Naive thymus-derived CD4-positive, alpha-beta T cell (primary cell): ENCODE data around the gene JAK1. TPM values are rescaled to one million over a fixed set of nuclear protein-coding genes. Genes with fewer than 3 reads are reported as not detected.

Experiments
- ATAC-seq: fragments of 150-1000 bp; cut with Tn5 transposase; 2 replicates; pipeline ENCODE4 v1.10.0; 2021; ENCODE audit warnings: mild to moderate bottlenecking, moderate library complexity
- CTCF ChIA-PET: fragments of 350-600 bp; sonication (Branson Sonifier 250); formaldehyde crosslinking; loops from one replicate; lab custom pipeline; 2021; ENCODE audit warnings: antibody characterized with exemption; lab: Charles Lee
- POLR2A ChIA-PET: fragments of 350-600 bp; sonication (Branson Sonifier 250); formaldehyde crosslinking; loops from one replicate; lab custom pipeline; 2021; ENCODE audit warnings: antibody characterized with exemption, inconsistent platforms; lab: Charles Lee
- DNase-seq, 9 donors: peaks; one replicate each; pipeline versions ENCODE4 v3.0.0 to v3.0.0-alpha.2; 2020 to 2022; ENCODE audit warnings: mixed read lengths in 1 of 9
- H3K27ac ChIP-seq: one replicate; pipeline ENCODE4 v1.7.0; 2013; ENCODE audit warnings: mild to moderate bottlenecking, low read depth, low read length, moderate library complexity
- H3K27me3 ChIP-seq, 2 donors: one replicate each; pipeline ENCODE4 v1.7.0; 2013; ENCODE audit warnings: low read length in 2 of 2, mild to moderate bottlenecking in 2 of 2, moderate library complexity in 2 of 2; ENCODE audit not compliant: control insufficient read depth in 2 of 2, insufficient read depth in 2 of 2
- H3K36me3 ChIP-seq, 3 experiments: 1 replicate in 2 of 3; 2 replicates in 1 of 3; pipeline ENCODE4 v1.7.0; 2013; ENCODE audit warnings: low read length in 3 of 3, mild to moderate bottlenecking in 3 of 3, moderate library complexity in 1 of 3; ENCODE audit not compliant: insufficient read depth in 3 of 3, control insufficient read depth in 2 of 3
- H3K4me1 ChIP-seq, 2 donors: one replicate each; pipeline ENCODE4 v1.7.0; 2013; ENCODE audit warnings: low read length in 2 of 2, mild to moderate bottlenecking in 2 of 2, moderate library complexity in 1 of 2; ENCODE audit not compliant: control insufficient read depth in 2 of 2, insufficient read depth in 2 of 2
- H3K4me3 ChIP-seq: 2 replicates; pipeline ENCODE4 v1.7.0; 2013; ENCODE audit warnings: mild to moderate bottlenecking, low read length
- H3K9me3 ChIP-seq, 3 experiments: 1 replicate in 2 of 3; 2 replicates in 1 of 3; pipeline ENCODE4 v1.7.0; 2013; ENCODE audit warnings: low read length in 3 of 3; ENCODE audit not compliant: control insufficient read depth in 2 of 3
- H3K27ac Mint-ChIP-seq, 9 donors: one replicate each; pipeline ENCODE4 v1.8.0; 2020 to 2022; ENCODE audit warnings: mixed read lengths in 9 of 9, mild to moderate bottlenecking in 8 of 9, moderate library complexity in 5 of 9, inconsistent platforms in 2 of 9
- H3K27me3 Mint-ChIP-seq, 5 donors: one replicate each; pipeline ENCODE4 v1.8.0; 2021 to 2022; ENCODE audit warnings: mixed read lengths in 5 of 5, mild to moderate bottlenecking in 1 of 5
- H3K36me3 Mint-ChIP-seq, 5 donors: one replicate each; pipeline ENCODE4 v1.8.0; 2020 to 2022; ENCODE audit warnings: mixed read lengths in 5 of 5, mild to moderate bottlenecking in 3 of 5, inconsistent platforms in 1 of 5
- H3K4me1 Mint-ChIP-seq, 7 donors: one replicate each; pipeline ENCODE4 v1.8.0; 2020 to 2022; ENCODE audit warnings: mixed read lengths in 7 of 7, mild to moderate bottlenecking in 3 of 7, inconsistent platforms in 1 of 7
- H3K4me3 Mint-ChIP-seq, 10 donors: one replicate each; pipeline ENCODE4 v1.8.0; 2020 to 2022; ENCODE audit warnings: mild to moderate bottlenecking in 10 of 10, mixed read lengths in 10 of 10, moderate library complexity in 6 of 10, inconsistent platforms in 2 of 10
- H3K9me3 Mint-ChIP-seq, 11 donors: one replicate each; pipeline ENCODE4 v1.8.0; 2020 to 2022; ENCODE audit warnings: mixed read lengths in 11 of 11, mild to moderate bottlenecking in 4 of 11, inconsistent platforms in 1 of 11, moderate library complexity in 1 of 11
- intact Hi-C, 2 donors: fragments of 100-400 bp; cut with micrococcal nuclease; formaldehyde crosslinking; loops; one replicate each; pipeline ENCODE4 v1.15.1; 2023
- polyA plus RNA-seq, 2 donors: library from polyadenylated mRNA; unstranded; fragments of 300-500 nt; fragmentation: Illumina TruSeq; gene quantifications; one replicate each; pipeline ENCODE4 v1.2.3, GENCODE V29; 2021
- total RNA-seq, 6 experiments: library from RNA in 5 of 6; stranded (reverse) in 5 of 6; gene quantifications; 1 replicate in 5 of 6; 2 replicates in 1 of 6; pipeline ENCODE4 v1.2.3 and lab custom pipeline; 2021 to 2026

The JAK1 gene
- total and polyA plus RNA-seq, 7 experiments from 2014 or later: 197 to 365 (median 265) TPM

GRCh38 chr1:64845831-64846425 lies 120.4 kb downstream of the JAK1 start:
- Histone ChIP-seq H3K4me1 (no peaks in the 10 kb centered on the region), H3K27me3 (no peaks in the 10 kb centered on the region), H3K4me3 (no peak overlapping the region), H3K36me3 (peaks cover 16 to 94% (median 36%) of the 10 kb centered on the region in 3 experiments), H3K9me3 (no peaks in the 10 kb centered on the region), H3K27ac (no peak overlapping the region)
- Mint-ChIP-seq H3K4me1 (peaks cover 0 to 4% (median 0%) of the 10 kb centered on the region in 7 donors), H3K4me3 (peak overlapping the region in 1 of 10 donors; percentile 28), H3K27ac (peak overlapping the region in 7 of 9 donors; percentile 15 to 86 (median 54)), H3K27me3 (no peaks in the 10 kb centered on the region), H3K36me3 (peaks cover 14 to 68% (median 24%) of the 10 kb centered on the region in 5 donors), H3K9me3 (peaks cover 0 to 2% (median 0%) of the 10 kb centered on the region in 11 donors)
- CTCF ChIA-PET: no interaction called here
- DNase-seq (no peak), ATAC-seq (no peak)
- POLR2A ChIA-PET: no interaction called here
- intact Hi-C loops: no loop called here

GRCh38 chr1:64844609-64845008 lies 121.7 kb downstream of the JAK1 start:
- Mint-ChIP-seq H3K36me3 (peaks cover 13 to 58% (median 25%) of the 10 kb centered on the region in 5 donors), H3K27me3 (no peaks in the 10 kb centered on the region), H3K4me1 (peaks cover 0 to 4% (median 0%) of the 10 kb centered on the region in 7 donors), H3K27ac (peak overlapping the region in 6 of 9 donors; percentile 28 to 69 (median 64)), H3K9me3 (peaks cover 0 to 2% (median 0%) of the 10 kb centered on the region in 11 donors), H3K4me3 (no peak overlapping the region)
- intact Hi-C loops: no loop called here
- ChIA-PET CTCF (no interaction called here), POLR2A (no interaction called here)
- ATAC-seq: no peak
- no peak for DNase-seq
- Histone ChIP-seq H3K27me3 (no peaks in the 10 kb centered on the region), H3K27ac (no peak overlapping the region), H3K4me1 (no peaks in the 10 kb centered on the region), H3K36me3 (peaks cover 24 to 94% (median 45%) of the 10 kb centered on the region in 3 experiments), H3K4me3 (no peak overlapping the region), H3K9me3 (no peaks in the 10 kb centered on the region)

GRCh38 chr1:64844175-64844574 lies 122.2 kb downstream of the JAK1 start:
- H3K27me3 Mint-ChIP-seq: no peaks in the 10 kb centered on the region
- Histone ChIP-seq H3K9me3 (no peaks in the 10 kb centered on the region), H3K27me3 (no peaks in the 10 kb centered on the region), H3K36me3 (peaks cover 28 to 94% (median 49%) of the 10 kb centered on the region in 3 experiments), H3K4me1 (no peaks in the 10 kb centered on the region), H3K27ac (no peak overlapping the region), H3K4me3 (no peak overlapping the region)
- ATAC-seq (no peak), DNase-seq (no peak)
- intact Hi-C loops: no loop called here
- peaks cover 0 to 2% (median 0%) of the 10 kb centered on the region in 11 donors for H3K9me3 Mint-ChIP-seq
- H3K4me1 Mint-ChIP-seq: peaks cover 0 to 6% (median 0%) of the 10 kb centered on the region in 7 donors
- peak overlapping the region in 7 of 9 donors; percentile 22 to 78 (median 56) for H3K27ac Mint-ChIP-seq
- no peak overlapping the region for H3K4me3 Mint-ChIP-seq
- CTCF ChIA-PET: no interaction called here
- peaks cover 10 to 58% (median 28%) of the 10 kb centered on the region in 5 donors for H3K36me3 Mint-ChIP-seq
- POLR2A ChIA-PET: no interaction called here

GRCh38 chr1:64843675-64844074 lies 122.7 kb downstream of the JAK1 start:
- Mint-ChIP-seq H3K9me3 (peaks cover 0 to 2% (median 0%) of the 10 kb centered on the region in 11 donors), H3K27me3 (no peaks in the 10 kb centered on the region), H3K4me3 (no peak overlapping the region), H3K27ac (peak overlapping the region in 7 of 9 donors; percentile 18 to 84 (median 55)), H3K36me3 (peaks cover 10 to 58% (median 30%) of the 10 kb centered on the region in 5 donors), H3K4me1 (peaks cover 0 to 6% (median 0%) of the 10 kb centered on the region in 7 donors)
- intact Hi-C loops: no loop called here
- ATAC-seq: no peak
- no peak for DNase-seq
- Histone ChIP-seq H3K9me3 (no peaks in the 10 kb centered on the region), H3K4me1 (no peaks in the 10 kb centered on the region), H3K36me3 (peaks cover 25 to 93% (median 49%) of the 10 kb centered on the region in 3 experiments), H3K4me3 (no peak overlapping the region), H3K27me3 (no peaks in the 10 kb centered on the region), H3K27ac (no peak overlapping the region)
- ChIA-PET POLR2A (interaction anchor here (0.6 kb wide), 1 partner anchor 143 kb away, joined by 3 read pairs; no protein-coding TSS in a partner anchor), CTCF (interaction anchor here (1.4 kb wide), 1 partner anchor 18 kb away, joined by 3 read pairs; no protein-coding TSS in a partner anchor)

- no peaks in the 10 kb centered on the region for H3K9me3 ChIP-seq
- H3K27ac Mint-ChIP-seq: peak overlapping the region in 2 of 9 donors; percentile 62 to 77
- ATAC-seq (no peak), DNase-seq (no peak)
- POLR2A ChIA-PET: no interaction called here
- peaks cover 10 to 63% (median 36%) of the 10 kb centered on the region in 5 donors for H3K36me3 Mint-ChIP-seq
- no peak overlapping the region for H3K27ac ChIP-seq
- H3K4me1 Mint-ChIP-seq: peaks cover 0 to 6% (median 0%) of the 10 kb centered on the region in 7 donors
- H3K9me3 Mint-ChIP-seq: peaks cover 0 to 4% (median 0%) of the 10 kb centered on the region in 11 donors
- H3K36me3 ChIP-seq: peaks cover 37 to 93% (median 51%) of the 10 kb centered on the region in 3 experiments
- H3K27me3 ChIP-seq: no peaks in the 10 kb centered on the region
- H3K4me3 ChIP-seq: no peak overlapping the region
- intact Hi-C loops: no loop called here
- no peaks in the 10 kb centered on the region for H3K27me3 Mint-ChIP-seq
- no peak overlapping the region for H3K4me3 Mint-ChIP-seq
- CTCF ChIA-PET: interaction anchor here (1.4 kb wide), 1 partner anchor 17 kb away, joined by 3 read pairs; no protein-coding TSS in a partner anchor
- no peaks in the 10 kb centered on the region for H3K4me1 ChIP-seq
These were observed 124.1 kb downstream of the JAK1 start for GRCh38 chr1:64842224-64842623.

GRCh38 chr1:64841330-64842065 lies 124.9 kb downstream of the JAK1 start:
- Mint-ChIP-seq H3K9me3 (peaks cover 0 to 4% (median 0%) of the 10 kb centered on the region in 11 donors), H3K4me1 (peaks cover 0 to 6% (median 0%) of the 10 kb centered on the region in 7 donors), H3K27me3 (no peaks in the 10 kb centered on the region), H3K4me3 (no peak overlapping the region), H3K36me3 (peaks cover 15 to 66% (median 38%) of the 10 kb centered on the region in 5 donors), H3K27ac (peak overlapping the region in 4 of 9 donors; percentile 51 to 72 (median 66))
- CTCF ChIA-PET: interaction anchor here (0.9 kb wide), 1 partner anchor 36 kb away, joined by 3 read pairs; no protein-coding TSS in a partner anchor
- POLR2A ChIA-PET: no interaction called here
- intact Hi-C loops: no loop called here
- Histone ChIP-seq H3K27me3 (no peaks in the 10 kb centered on the region), H3K4me3 (no peak overlapping the region), H3K9me3 (no peaks in the 10 kb centered on the region), H3K27ac (no peak overlapping the region), H3K36me3 (peaks cover 42 to 93% (median 56%) of the 10 kb centered on the region in 3 experiments), H3K4me1 (no peaks in the 10 kb centered on the region)
- DNase-seq (no peak), ATAC-seq (no peak)
